ENCODE measurements around the gene TNNT3. TPM values are rescaled to one million over a fixed set of nuclear protein-coding genes. Genes with fewer than 3 reads are reported as not detected.

TNNT3 gene
- total RNA-seq, 1 experiment from 2014 or later, result 0.71 TPM

- Histone ChIP-seq H3K4me3 (replicated peaks in 1 of 2; ENCODE audit: low read depth in 1 of 2, low read length in 2 of 2) (no peak overlapping the region), H3K79me2 (ENCODE audit: insufficient read depth, low read length) (no peaks in the 10 kb centered on the region), H4K20me1 (ENCODE audit: insufficient read depth) (no peaks in the 10 kb centered on the region), H2AFZ (ENCODE audit: low read depth, low read length, poor library complexity, severe bottlenecking) (no peak overlapping the region), H3K4me2 (ENCODE audit: low read length) (0 out of 2 replicates have a peak overlapping the region, but pooled peaks have one; percentile 2), H3K9me2 (ENCODE audit: insufficient read depth) (no peaks in the 10 kb centered on the region), H3K27me3 (ENCODE audit: insufficient read depth, low read length) (no peaks in the 10 kb centered on the region), H3K9ac (ENCODE audit: low read length) (no peak overlapping the region), H3K9me3 (ENCODE audit: control insufficient read depth in 1 of 2, insufficient read depth in 1 of 2, low read depth in 1 of 2, low read length in 2 of 2) (no peaks in the 10 kb centered on the region), H3K4me1 (ENCODE audit: control insufficient read depth in 1 of 2, insufficient read depth in 2 of 2, low read length in 2 of 2) (peaks cover 0 to 4% of the 10 kb centered on the region in 2 experiments; a peak in 1 of 4 replicates), H3K36me3 (ENCODE audit: control insufficient read depth in 1 of 2, insufficient read depth in 2 of 2, low read length in 2 of 2) (no peaks in the 10 kb centered on the region), H3K27ac (ENCODE audit: low read depth, low read length) (no peak overlapping the region; the same call in 1 of the 2 replicates)
- no peak for TF ChIP-seq FOSL1 (IDR thresholded peaks at IDR 0.05; ENCODE audit: low read depth)
- no peak for TF ChIP-seq SP1 (IDR thresholded peaks at IDR 0.05; ENCODE audit: low read depth)
- TF ChIP-seq EZH2phosphoT487 (IDR thresholded peaks at IDR 0.05; ENCODE audit: borderline replicate concordance), result no peak
- TF ChIP-seq, protein P1, sequence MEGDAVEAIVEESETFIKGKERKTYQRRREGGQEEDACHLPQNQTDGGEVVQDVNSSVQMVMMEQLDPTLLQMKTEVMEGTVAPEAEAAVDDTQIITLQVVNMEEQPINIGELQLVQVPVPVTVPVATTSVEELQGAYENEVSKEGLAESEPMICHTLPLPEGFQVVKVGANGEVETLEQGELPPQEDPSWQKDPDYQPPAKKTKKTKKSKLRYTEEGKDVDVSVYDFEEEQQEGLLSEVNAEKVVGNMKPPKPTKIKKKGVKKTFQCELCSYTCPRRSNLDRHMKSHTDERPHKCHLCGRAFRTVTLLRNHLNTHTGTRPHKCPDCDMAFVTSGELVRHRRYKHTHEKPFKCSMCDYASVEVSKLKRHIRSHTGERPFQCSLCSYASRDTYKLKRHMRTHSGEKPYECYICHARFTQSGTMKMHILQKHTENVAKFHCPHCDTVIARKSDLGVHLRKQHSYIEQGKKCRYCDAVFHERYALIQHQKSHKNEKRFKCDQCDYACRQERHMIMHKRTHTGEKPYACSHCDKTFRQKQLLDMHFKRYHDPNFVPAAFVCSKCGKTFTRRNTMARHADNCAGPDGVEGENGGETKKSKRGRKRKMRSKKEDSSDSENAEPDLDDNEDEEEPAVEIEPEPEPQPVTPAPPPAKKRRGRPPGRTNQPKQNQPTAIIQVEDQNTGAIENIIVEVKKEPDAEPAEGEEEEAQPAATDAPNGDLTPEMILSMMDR (IDR thresholded peaks at IDR 0.05 in 2 of 3, conservative IDR thresholded peaks at IDR 0.05 in 1 of 3; ENCODE audit: borderline replicate concordance in 1 of 3, insufficient read depth in 1 of 3, low read depth in 2 of 3, low read length in 2 of 3), result peak; percentile 67 to 95 (median 79); a peak in 5 of 6 replicates
- no peak for TF ChIP-seq MAX (IDR thresholded peaks at IDR 0.05)
- no TSS peak for BruUV-seq (replicated peaks)
- CTCF ChIA-PET, result interaction anchor here (0.7 to 2.4 kb wide), 18 partner anchors 11 to 280 kb away, joined by 3 to 19 read pairs (median 4); partner anchors contain the start of gene SYT8
- intact Hi-C loops (cut with micrococcal nuclease), result no loop called here
- POLR2A ChIA-PET, result no interaction called here
- DNase-seq (ENCODE audit: low read depth, low spot score), result no peak
- RAD21 ChIA-PET (ENCODE audit: low non-redundant PET in 1 of 2, low total read pairs in 2 of 2, uncharacterized antibody in 2 of 2, unreplicated experiment in 2 of 2), result interaction anchor here (0.8 to 1.0 kb wide), 2 partner anchors 40 to 275 kb away, joined by 3 to 5 read pairs; no protein-coding TSS in a partner anchor
- ATAC-seq, result peak; percentile 94
Observed at GRCh38 chr11:1876361-1877063, 43.0 kb upstream of the TNNT3 start.
